HG03045 (cell line): ENCODE results near the gene ARL3.
A peak's percentile ranks its signal among the peaks of the same experiment; 100 is the strongest.

Experiments used
- ATAC-seq: cut with Tn5 transposase; IDR thresholded peaks from one replicate; pipeline ENCODE4 v1.9.1; 2021; ENCODE audit warnings: mild to moderate bottlenecking, moderate library complexity; ENCODE audit not compliant: unreplicated experiment

The ARL3 gene

GRCh38 chr10:102653060-102653459 lies 61.1 kb downstream of the ARL3 start:
- ATAC-seq = no peak

- ATAC-seq = peak; percentile 36
Measured at GRCh38 chr10:102652170-102652916, 61.9 kb downstream of the ARL3 start.

- no peak for ATAC-seq
Measured at GRCh38 chr10:102651455-102652169, 62.6 kb downstream of the ARL3 start.

- no peak for ATAC-seq
Measured at GRCh38 chr10:102650655-102651454, 63.3 kb downstream of the ARL3 start.

GRCh38 chr10:102649797-102650654 lies 64.2 kb downstream of the ARL3 start:
- no peak for ATAC-seq

GRCh38 chr10:102648889-102649796 lies 65.1 kb downstream of the ARL3 start:
- ATAC-seq = no peak

GRCh38 chr10:102648269-102648888 lies 65.8 kb downstream of the ARL3 start:
- no peak for ATAC-seq

- no peak for ATAC-seq
Measured at GRCh38 chr10:102647443-102648268, 66.5 kb downstream of the ARL3 start.

- ATAC-seq = no peak
Measured at GRCh38 chr10:102646610-102647442, 67.4 kb downstream of the ARL3 start.

GRCh38 chr10:102645741-102646609 lies 68.2 kb downstream of the ARL3 start:
- peak; percentile 30 for ATAC-seq

GRCh38 chr10:102645388-102645740 lies 68.8 kb downstream of the ARL3 start:
- no peak for ATAC-seq

- ATAC-seq = no peak
Measured at GRCh38 chr10:102644646-102645387, 69.4 kb downstream of the ARL3 start.

GRCh38 chr10:102644066-102644645 lies 70.0 kb downstream of the ARL3 start, which contains the start of gene TRIM8:
TRIM8 (plus strand) TSS chr10:102644479; CDS start chr10:102644618, 139 bp downstream.
- ATAC-seq = peak; percentile 11

GRCh38 chr10:102643336-102644065 lies 70.7 kb downstream of the ARL3 start:
- peak; percentile 2 for ATAC-seq
